ENCODE results near the gene ZNF141.
"Not testable (repeated sequence)": the region's sequence is repeated elsewhere in the genome, so short reads cannot be mapped to it uniquely, and the experiment has no call there.

Gene ZNF141

GRCh38 chr4:384311-385010 is 46.8 kb downstream of the ZNF141 start:
- no peak for TF ChIP-seq CTCF (IDR thresholded peaks at IDR 0.05; ENCODE audit: low read depth, low read length, missing control alignments)
- no peak overlapping the region for H3K4me3 ChIP-seq (ENCODE audit: low read depth, low read length)
- DNase-seq (ENCODE audit: low read depth), result no peak
- in situ Hi-C loops (cut with HindIII; ENCODE audit: low sequenced_read_pairs), result no loop called here

GRCh38 chr4:385934-386707 is 48.5 kb downstream of the ZNF141 start:
- DNase-seq (ENCODE audit: low read depth), result no peak
- peak overlapping the region; percentile 12 for H3K4me3 ChIP-seq (ENCODE audit: low read depth, low read length)
- no peak for TF ChIP-seq CTCF (IDR thresholded peaks at IDR 0.05; ENCODE audit: low read depth, low read length, missing control alignments)
- in situ Hi-C loops (cut with HindIII; ENCODE audit: low sequenced_read_pairs), result no loop called here

- H3K4me3 ChIP-seq (ENCODE audit: low read depth, low read length), result peak overlapping the region; percentile 12
- DNase-seq (ENCODE audit: low read depth), result no peak
- TF ChIP-seq CTCF (IDR thresholded peaks at IDR 0.05; ENCODE audit: low read depth, low read length, missing control alignments), result no peak
- in situ Hi-C loops (cut with HindIII; ENCODE audit: low sequenced_read_pairs), result no loop called here
These were observed 49.1 kb downstream of the ZNF141 start for GRCh38 chr4:386708-387105.

GRCh38 chr4:404006-404405 is 66.4 kb downstream of the ZNF141 start:
- H3K4me3 ChIP-seq (ENCODE audit: low read depth, low read length), result no peak overlapping the region
- in situ Hi-C loops (cut with HindIII; ENCODE audit: low sequenced_read_pairs), result no loop called here

GRCh38 chr4:408321-408720 is 70.7 kb downstream of the ZNF141 start:
- DNase-seq (ENCODE audit: low read depth); in situ Hi-C loops (cut with HindIII; ENCODE audit: low sequenced_read_pairs); H3K4me3 ChIP-seq (ENCODE audit: low read depth, low read length): not testable (repeated sequence)

More at GRCh38 chr4:404006-404405, 66.4 kb downstream of the ZNF141 start:
- DNase-seq (ENCODE audit: low read depth), result no peak
- TF ChIP-seq CTCF (IDR thresholded peaks at IDR 0.05; ENCODE audit: low read depth, low read length, missing control alignments), result no peak

- no peak overlapping the region for H3K4me3 ChIP-seq (ENCODE audit: low read depth, low read length)
- in situ Hi-C loops (cut with HindIII; ENCODE audit: low sequenced_read_pairs), result no loop called here
- TF ChIP-seq CTCF (IDR thresholded peaks at IDR 0.05; ENCODE audit: low read depth, low read length, missing control alignments), result no peak
- no peak for DNase-seq (ENCODE audit: low read depth)
These were observed 85.0 kb downstream of the ZNF141 start for GRCh38 chr4:422587-422986.

Measured in astrocyte of the cerebellum (primary cell).